ENCODE measurements around the gene TERT. TPM values are rescaled to one million over a fixed set of nuclear protein-coding genes. Genes with fewer than 3 reads are reported as not detected.

The TERT gene
- total and polyA plus RNA-seq, 10 of the 15 experiments (the other 5 are each of a cell fraction or from before 2014, with no cell fraction given): 0.08 to 21.5 (median 5.0) TPM

- TF ChIP-seq E2F4 (IDR thresholded peaks at IDR 0.05; ENCODE audit: low read depth, low read length): no peak
- no peak for TF ChIP-seq CTCF (IDR thresholded peaks at IDR 0.05 in 2 of 3, conservative IDR thresholded peaks at IDR 0.05 in 1 of 3; ENCODE audit: control insufficient read depth in 2 of 3, extremely low read depth in 1 of 3, insufficient read depth in 1 of 3, low read depth in 3 of 3, low read length in 3 of 3)
- TF ChIP-seq HCFC1 (IDR thresholded peaks at IDR 0.05; ENCODE audit: low read length): no peak
These were observed 47.1 kb downstream of the TERT start (continued) for GRCh38 chr5:1247811-1248210.

GRCh38 chr5:1246711-1247431 is 48.0 kb downstream of the TERT start:
- Histone ChIP-seq H3K4me1 (ENCODE audit: control insufficient read depth, insufficient read depth, low read length) (no peaks in the 10 kb centered on the region), H3K9ac (ENCODE audit: control insufficient read depth, insufficient read depth, low read length) (no peak overlapping the region), H3K27ac (ENCODE audit: control insufficient read depth, insufficient read depth) (no peak overlapping the region), H3K9me3 (replicated peaks; ENCODE audit: control insufficient read depth, insufficient read depth, low read length) (no peaks in the 10 kb centered on the region), H3K4me2 (ENCODE audit: control insufficient read depth, insufficient read depth) (no peak overlapping the region), H3K27me3 (replicated peaks in 1 of 2; ENCODE audit: control insufficient read depth in 2 of 2, insufficient read depth in 2 of 2, low read length in 1 of 2) (no peaks in the 10 kb centered on the region; a peak in 1 of 4 replicates), H3K36me3 (ENCODE audit: control insufficient read depth in 2 of 2, insufficient read depth in 2 of 2, low read length in 1 of 2) (no peaks in the 10 kb centered on the region), H4K20me1 (ENCODE audit: control insufficient read depth, insufficient read depth) (no peaks in the 10 kb centered on the region), H2AFZ (ENCODE audit: control insufficient read depth, low read depth, low read length) (no peak overlapping the region), H3K4me3 (no peak overlapping the region), H3K79me2 (ENCODE audit: control insufficient read depth, insufficient read depth, low read length) (no peaks in the 10 kb centered on the region)
- intact Hi-C loops (cut with micrococcal nuclease; ENCODE audit: unreplicated experiment) (no loop called here), in situ Hi-C loops (cut with MboI) (no loop called here)
- WGBS (ENCODE audit: insufficient coverage, insufficient replicate concordance, low lambda C conversion rate, missing lambda C conversion rate): 18% methylated on average over 41 of the region's 43 CpGs
- ChIA-PET SMC1A (ENCODE audit: uncharacterized antibody, unreplicated experiment) (no interaction called here), RAD21 (ENCODE audit: unreplicated experiment) (no interaction called here), CTCF (no interaction called here), POLR2A (no interaction called here)
- BruUV-seq (replicated peaks): no TSS peak
- TF ChIP-seq REST (IDR thresholded peaks at IDR 0.05; ENCODE audit: low read depth, low read length) (peak; percentile 91), BACH1 (IDR thresholded peaks at IDR 0.05; ENCODE audit: borderline replicate concordance) (no peak)
- DNase-seq (ENCODE audit: low read depth, low spot score): no peak
- FAIRE-seq: no peak
- no peak for ATAC-seq
